ENCODE data around the gene STAP2. TPM values are rescaled to one million over a fixed set of nuclear protein-coding genes. Genes with fewer than 3 reads are reported as not detected.

The STAP2 gene
- total and polyA plus RNA-seq, 9 of the 15 experiments (the other 6 are each of a cell fraction or from before 2014, with no cell fraction given), result 1.2 to 9.8 (median 4.5) TPM

GRCh38 chr19:4304538-4305256 lies 33.9 kb downstream of the STAP2 start, which contains the start of gene FSD1 (continued):
- TF ChIP-seq GATA2 (CRISPR knock-in tag; IDR thresholded peaks at IDR 0.05), result no peak
- no peak for TF ChIP-seq PCBP1 (IDR thresholded peaks at IDR 0.05; ENCODE audit: low read depth, low read length, poor library complexity, severe bottlenecking)
- TF ChIP-seq CTCFL (IDR thresholded peaks at IDR 0.05; ENCODE audit: borderline replicate concordance, insufficient read depth, low read depth, low read length, poor library complexity, severe bottlenecking), result peak; percentile 73
- peak; percentile 97 for TF ChIP-seq HCFC1 (IDR thresholded peaks at IDR 0.05; ENCODE audit: low read depth, low read length)
- TF ChIP-seq ZNF143 (CRISPR knock-in tag; IDR thresholded peaks at IDR 0.05), result peak; percentile 92
- TF ChIP-seq YY1 (IDR thresholded peaks at IDR 0.05; ENCODE audit: borderline replicate concordance in 1 of 3, control insufficient read depth in 1 of 3, extremely low read depth in 1 of 3, insufficient read depth in 3 of 3, insufficient read length in 1 of 3, insufficient replicate concordance in 2 of 3, low read depth in 1 of 3, low read length in 2 of 3), result peak in 2 of 3 experiments; percentile 49 to 57
- TF ChIP-seq CC2D1A (IDR thresholded peaks at IDR 0.05), result no peak
- TF ChIP-seq RBM25 (IDR thresholded peaks at IDR 0.05; ENCODE audit: low read depth, low read length, severe bottlenecking), result peak; percentile 40
- TF ChIP-seq MEIS2 (IDR thresholded peaks at IDR 0.05; ENCODE audit: partially characterized antibody), result peak; percentile 58
- TF ChIP-seq SIX5 (IDR thresholded peaks at IDR 0.05; ENCODE audit: borderline replicate concordance in 1 of 2, insufficient read depth in 1 of 2, low read depth in 1 of 2, low read length in 2 of 2), result peak; percentile 80 to 83
- peak in 1 of 2 experiments; percentile 82 for TF ChIP-seq E2F6 (IDR thresholded peaks at IDR 0.05; ENCODE audit: borderline replicate concordance in 1 of 2, extremely low read depth in 1 of 2, insufficient read depth in 1 of 2, insufficient read length in 1 of 2, low read depth in 1 of 2, low read length in 1 of 2, poor library complexity in 1 of 2, severe bottlenecking in 1 of 2)
- no peak for TF ChIP-seq SP2 (IDR thresholded peaks at IDR 0.05; ENCODE audit: extremely low read depth, low read depth, low read length, poor library complexity, severe bottlenecking)
- TF ChIP-seq RREB1 (CRISPR knock-in tag; IDR thresholded peaks at IDR 0.05), result 0 out of 2 replicates have a peak, but pooled peaks have one; percentile 25
- no peak for TF ChIP-seq TOE1 (IDR thresholded peaks at IDR 0.05; ENCODE audit: borderline replicate concordance)
- TF ChIP-seq TOE1 (CRISPR knock-in tag; IDR thresholded peaks at IDR 0.05; ENCODE audit: borderline replicate concordance, low read depth), result peak; percentile 64; the same call in 1 of the 2 replicates
